ENCODE measurements around the gene LY86. TPM values are rescaled to one million over a fixed set of nuclear protein-coding genes. Genes with fewer than 3 reads are reported as not detected.
A peak's percentile ranks its signal among the peaks of the same experiment; 100 is the strongest.

Gene LY86
- total and polyA plus RNA-seq, 2 donors, result 13.4 to 17.1 TPM

DNA sequence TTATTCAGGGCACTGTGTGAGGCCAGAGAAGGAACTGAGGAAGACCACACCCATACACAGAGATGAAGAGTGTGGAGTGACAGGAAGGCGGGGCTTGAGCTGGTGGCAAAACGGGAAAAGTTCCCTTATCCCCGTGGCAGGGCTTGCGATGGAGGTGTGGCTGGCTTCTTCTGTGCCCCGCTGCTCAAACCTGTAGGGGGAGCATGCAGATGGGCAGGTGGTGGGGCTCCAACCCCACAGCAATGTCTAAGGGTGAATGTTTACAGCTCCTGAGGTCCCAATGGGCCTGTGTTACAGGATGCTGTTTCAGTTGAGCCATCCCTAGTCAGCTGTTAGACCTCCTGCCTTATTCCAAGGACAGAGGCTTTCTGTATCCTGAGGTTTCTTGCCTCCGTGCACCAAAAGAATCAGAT is 105.9 kb downstream of the LY86 start:
- no peak for DNase-seq (ENCODE audit: low read depth in 6 of 9, low spot score in 9 of 9)
- 84% methylated on average over 6 of the region's 6 CpGs for WGBS
- H3K4me1 ChIP-seq (ENCODE audit: control insufficient read depth in 2 of 2, insufficient read depth in 2 of 2, low read length in 2 of 2), result peaks cover 9 to 40% of the 10 kb centered on the region in 2 donors
- H3K27me3 ChIP-seq (ENCODE audit: control insufficient read depth in 2 of 2, insufficient read depth in 1 of 2, low read length in 1 of 2), result no peaks in the 10 kb centered on the region
- H3K27ac ChIP-seq (ENCODE audit: low read depth in 1 of 2, low read length in 1 of 2), result no peak overlapping the region
- no peaks in the 10 kb centered on the region for H3K36me3 ChIP-seq (ENCODE audit: control insufficient read depth in 2 of 2, insufficient read depth in 2 of 2, low read length in 1 of 2)
- H3K4me3 ChIP-seq (ENCODE audit: low read length in 2 of 2), result no peak overlapping the region
- peaks cover 3 to 14% of the 10 kb centered on the region in 2 donors for H3K9me3 ChIP-seq (ENCODE audit: control insufficient read depth in 2 of 2, insufficient read depth in 1 of 2, low read length in 1 of 2)

DNA sequence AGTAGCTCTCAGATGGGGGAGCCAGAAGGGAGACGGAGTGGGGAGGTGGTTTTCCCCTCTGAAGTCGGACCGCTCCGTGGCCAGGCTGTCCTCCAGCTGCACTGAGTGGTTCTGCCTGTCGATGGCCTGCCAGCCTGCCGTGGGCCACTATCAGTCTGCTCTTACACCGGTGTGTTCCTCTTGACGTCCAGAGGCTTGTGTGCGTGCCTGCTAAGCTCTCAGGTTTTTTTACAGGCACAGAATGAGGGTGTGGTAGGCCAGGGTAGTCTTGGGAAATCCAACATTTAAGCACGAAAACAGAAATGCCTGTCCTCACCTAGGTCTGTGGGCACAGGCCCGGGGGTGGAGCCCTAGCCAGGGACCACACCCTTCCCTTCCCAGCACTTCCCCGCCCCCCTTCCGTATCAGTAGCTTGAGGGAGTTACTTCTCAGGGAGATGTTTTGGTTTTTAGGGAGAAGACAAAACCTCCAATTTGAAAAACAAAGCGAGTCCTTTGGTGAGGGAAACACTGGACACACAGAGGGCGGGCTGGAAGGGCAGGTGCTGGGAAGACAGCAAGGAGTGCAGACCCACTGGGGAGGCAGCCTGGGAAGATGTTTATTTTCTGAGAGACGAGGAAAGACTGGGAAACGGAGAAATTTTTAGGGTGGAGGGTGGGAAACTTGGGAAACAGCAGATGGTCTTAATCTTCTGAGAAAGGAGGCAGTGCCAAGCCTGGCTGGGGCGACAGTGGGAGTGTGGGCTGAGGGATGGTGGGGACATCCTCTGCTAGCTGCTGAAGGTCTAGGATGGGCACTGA is 106.5 kb downstream of the LY86 start:
- peaks cover 15 to 47% of the 10 kb centered on the region in 2 donors for H3K4me1 ChIP-seq (ENCODE audit: control insufficient read depth in 2 of 2, insufficient read depth in 2 of 2, low read length in 2 of 2)
- H3K4me3 ChIP-seq (ENCODE audit: low read length in 2 of 2), result no peak overlapping the region
- no peaks in the 10 kb centered on the region for H3K36me3 ChIP-seq (ENCODE audit: control insufficient read depth in 2 of 2, insufficient read depth in 2 of 2, low read length in 1 of 2)
- no peak overlapping the region for H3K27ac ChIP-seq (ENCODE audit: low read depth in 1 of 2, low read length in 1 of 2)
- peaks cover 3 to 14% of the 10 kb centered on the region in 2 donors for H3K9me3 ChIP-seq (ENCODE audit: control insufficient read depth in 2 of 2, insufficient read depth in 1 of 2, low read length in 1 of 2)
- no peaks in the 10 kb centered on the region for H3K27me3 ChIP-seq (ENCODE audit: control insufficient read depth in 2 of 2, insufficient read depth in 1 of 2, low read length in 1 of 2)
- no peak for DNase-seq (ENCODE audit: low read depth in 6 of 9, low spot score in 9 of 9)
- 90% methylated on average over 18 of the region's 18 CpGs for WGBS

DNA sequence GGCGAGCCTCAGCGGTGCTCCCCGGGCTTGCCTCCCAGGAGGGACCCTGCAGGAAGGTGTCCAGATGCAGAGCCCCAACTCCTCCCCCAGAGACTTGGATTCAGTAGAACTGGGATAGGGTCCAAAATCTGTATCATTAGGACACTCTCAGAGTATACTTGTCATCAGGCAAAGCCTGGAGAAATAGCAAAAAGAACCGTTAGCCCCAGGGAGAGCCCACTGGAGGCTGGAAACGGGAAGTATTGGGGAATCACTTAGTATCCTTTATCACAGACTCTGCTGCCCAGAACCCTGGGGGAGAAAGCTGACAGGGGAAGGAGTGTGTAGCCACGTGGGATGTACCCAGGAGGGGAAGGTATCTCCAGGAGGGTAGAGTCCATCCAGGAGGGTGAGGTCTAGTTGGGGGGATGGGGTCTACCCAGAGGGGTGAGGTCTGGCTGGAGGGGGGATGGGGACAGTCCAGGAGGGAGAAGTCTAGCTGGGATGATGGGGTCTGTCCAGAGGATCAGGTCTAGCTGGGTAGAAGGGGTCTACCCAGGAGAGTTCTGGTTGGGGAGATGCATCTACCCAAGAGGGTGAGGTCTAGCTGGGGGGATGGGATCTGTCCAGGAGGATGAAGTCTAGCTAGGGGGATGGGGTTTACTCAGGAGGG is 107.2 kb downstream of the LY86 start:
- H3K9me3 ChIP-seq (ENCODE audit: control insufficient read depth in 2 of 2, insufficient read depth in 1 of 2, low read length in 1 of 2), result peaks cover 3 to 14% of the 10 kb centered on the region in 2 donors
- H3K27ac ChIP-seq (ENCODE audit: low read depth in 1 of 2, low read length in 1 of 2), result no peak overlapping the region
- WGBS, result 94% methylated on average over 6 of the region's 6 CpGs
- H3K4me3 ChIP-seq (ENCODE audit: low read length in 2 of 2), result no peak overlapping the region
- H3K27me3 ChIP-seq (ENCODE audit: control insufficient read depth in 2 of 2, insufficient read depth in 1 of 2, low read length in 1 of 2), result no peaks in the 10 kb centered on the region
- DNase-seq (ENCODE audit: low read depth in 6 of 9, low spot score in 9 of 9), result no peak
- H3K4me1 ChIP-seq (ENCODE audit: control insufficient read depth in 2 of 2, insufficient read depth in 2 of 2, low read length in 2 of 2), result peaks cover 22 to 54% of the 10 kb centered on the region in 2 donors
- H3K36me3 ChIP-seq (ENCODE audit: control insufficient read depth in 2 of 2, insufficient read depth in 2 of 2, low read length in 1 of 2), result no peaks in the 10 kb centered on the region

DNA sequence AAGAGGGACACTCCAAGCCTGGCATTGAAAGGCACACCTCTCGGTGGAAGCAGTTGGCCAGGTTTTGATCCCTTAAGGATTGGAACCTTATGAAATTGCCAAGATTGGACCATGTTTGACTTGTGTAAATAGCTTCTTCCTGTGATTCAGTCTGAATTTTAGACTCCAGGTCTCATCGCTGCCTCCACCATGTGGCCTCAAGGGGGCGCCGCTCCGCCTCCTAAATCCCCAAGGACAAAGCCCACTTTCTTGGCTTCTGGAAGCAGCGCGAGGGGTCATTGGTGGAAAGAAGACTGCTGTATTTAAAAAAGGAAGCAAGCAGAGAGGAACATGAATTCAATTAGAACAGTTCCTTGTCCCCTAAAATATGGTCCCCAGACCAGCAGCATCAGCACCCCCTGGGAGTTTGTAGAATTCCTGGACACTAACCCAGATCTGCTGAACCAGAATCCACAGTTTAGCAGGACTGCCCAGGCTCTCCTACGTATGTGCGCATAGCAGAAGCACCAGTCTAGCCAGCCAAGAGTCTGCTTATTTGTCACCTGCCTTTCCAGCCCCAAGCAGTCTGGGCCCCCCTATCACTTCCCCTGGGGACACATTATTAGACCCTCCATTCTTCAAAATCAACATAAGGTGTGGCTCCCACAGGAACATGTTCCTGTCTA is 108.5 kb downstream of the LY86 start:
- DNase-seq (ENCODE audit: low read depth in 6 of 9, low spot score in 9 of 9), result peak in 5 of 9 donors; percentile 45 to 81 (median 68)
- Histone ChIP-seq H3K4me1 (ENCODE audit: control insufficient read depth in 2 of 2, insufficient read depth in 2 of 2, low read length in 2 of 2) (peaks cover 27 to 67% of the 10 kb centered on the region in 2 donors), H3K4me3 (ENCODE audit: low read length in 2 of 2) (no peak overlapping the region), H3K36me3 (ENCODE audit: control insufficient read depth in 2 of 2, insufficient read depth in 2 of 2, low read length in 1 of 2) (no peaks in the 10 kb centered on the region), H3K9me3 (ENCODE audit: control insufficient read depth in 2 of 2, insufficient read depth in 1 of 2, low read length in 1 of 2) (peaks cover 2 to 9% of the 10 kb centered on the region in 2 donors), H3K27ac (ENCODE audit: low read depth in 1 of 2, low read length in 1 of 2) (peak overlapping the region in 1 of 2 donors; percentile 40), H3K27me3 (ENCODE audit: control insufficient read depth in 2 of 2, insufficient read depth in 1 of 2, low read length in 1 of 2) (no peaks in the 10 kb centered on the region)
- 37% methylated on average over 9 of the region's 9 CpGs for WGBS

DNA sequence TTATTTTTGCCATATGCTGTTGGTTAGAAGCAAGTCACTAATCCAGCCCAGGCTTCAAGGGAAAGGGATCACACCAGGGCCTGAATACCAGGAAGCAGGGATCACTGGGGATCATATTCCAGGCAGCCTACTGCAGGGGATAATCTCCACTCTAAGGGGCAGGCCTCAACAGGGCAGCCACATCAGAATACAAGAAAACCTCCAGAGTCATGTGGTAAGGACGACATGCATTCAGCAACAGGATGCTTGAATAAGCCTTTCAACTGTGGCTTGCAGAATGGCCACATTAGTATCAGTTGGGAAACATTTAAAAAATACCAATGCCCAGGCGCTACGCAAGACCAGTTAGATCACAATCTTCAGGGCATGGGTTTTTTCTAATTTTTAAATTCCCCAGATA is 109.1 kb downstream of the LY86 start:
- Histone ChIP-seq H3K9me3 (ENCODE audit: control insufficient read depth in 2 of 2, insufficient read depth in 1 of 2, low read length in 1 of 2) (peaks cover 2 to 13% of the 10 kb centered on the region in 2 donors), H3K27me3 (ENCODE audit: control insufficient read depth in 2 of 2, insufficient read depth in 1 of 2, low read length in 1 of 2) (no peaks in the 10 kb centered on the region), H3K4me3 (ENCODE audit: low read length in 2 of 2) (no peak overlapping the region), H3K27ac (ENCODE audit: low read depth in 1 of 2, low read length in 1 of 2) (peak overlapping the region in 1 of 2 donors; percentile 40), H3K36me3 (ENCODE audit: control insufficient read depth in 2 of 2, insufficient read depth in 2 of 2, low read length in 1 of 2) (no peaks in the 10 kb centered on the region), H3K4me1 (ENCODE audit: control insufficient read depth in 2 of 2, insufficient read depth in 2 of 2, low read length in 2 of 2) (peaks cover 27 to 71% of the 10 kb centered on the region in 2 donors)
- 53% methylated on average over 3 of the region's 3 CpGs for WGBS
- DNase-seq (ENCODE audit: low read depth in 6 of 9, low spot score in 9 of 9), result peak in 1 of 9 donors; percentile 58

DNA sequence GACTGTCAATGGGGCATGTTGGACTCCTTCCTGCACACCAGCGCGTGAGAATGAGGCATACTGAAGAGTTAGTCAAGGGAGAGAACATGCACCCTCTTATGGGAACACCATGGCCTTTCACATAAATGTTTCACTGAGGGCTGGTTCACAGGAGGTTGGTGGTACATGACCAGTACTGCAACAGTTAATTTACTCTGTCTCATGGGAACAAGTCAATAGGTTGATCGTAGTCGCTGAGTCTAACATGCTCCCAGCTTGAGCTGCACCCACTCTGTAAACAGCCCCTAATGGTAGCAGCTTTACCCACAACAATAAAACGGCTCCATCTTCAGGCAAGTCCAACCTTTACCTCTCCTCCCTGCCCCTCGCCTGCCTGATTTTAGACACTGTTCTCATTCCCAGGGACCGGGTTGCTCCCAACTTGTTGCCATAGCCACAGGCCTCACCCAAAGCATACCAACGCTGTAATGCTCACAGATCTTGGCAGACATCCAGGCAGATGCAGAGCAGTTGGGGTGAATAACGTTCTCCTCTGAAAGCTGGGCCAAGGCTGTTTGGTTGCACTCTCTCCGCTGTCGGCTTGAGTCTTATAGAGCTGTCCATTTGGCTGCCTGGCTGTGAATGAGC is 111.3 kb downstream of the LY86 start:
- no peaks in the 10 kb centered on the region for H3K27me3 ChIP-seq (ENCODE audit: control insufficient read depth in 2 of 2, insufficient read depth in 1 of 2, low read length in 1 of 2)
- peak overlapping the region; percentile 53 to 61 for H3K27ac ChIP-seq (ENCODE audit: low read depth in 1 of 2, low read length in 1 of 2)
- H3K36me3 ChIP-seq (ENCODE audit: control insufficient read depth in 2 of 2, insufficient read depth in 2 of 2, low read length in 1 of 2), result no peaks in the 10 kb centered on the region
- H3K4me3 ChIP-seq (ENCODE audit: low read length in 2 of 2), result no peak overlapping the region
- H3K9me3 ChIP-seq (ENCODE audit: control insufficient read depth in 2 of 2, insufficient read depth in 1 of 2, low read length in 1 of 2), result peaks cover 2 to 8% of the 10 kb centered on the region in 2 donors
- 20% methylated on average over 11 of the region's 11 CpGs for WGBS
- peak in 1 of 9 donors; percentile 67 for DNase-seq (ENCODE audit: low read depth in 6 of 9, low spot score in 9 of 9)
- peaks cover 48 to 84% of the 10 kb centered on the region in 2 donors for H3K4me1 ChIP-seq (ENCODE audit: control insufficient read depth in 2 of 2, insufficient read depth in 2 of 2, low read length in 2 of 2)

DNA sequence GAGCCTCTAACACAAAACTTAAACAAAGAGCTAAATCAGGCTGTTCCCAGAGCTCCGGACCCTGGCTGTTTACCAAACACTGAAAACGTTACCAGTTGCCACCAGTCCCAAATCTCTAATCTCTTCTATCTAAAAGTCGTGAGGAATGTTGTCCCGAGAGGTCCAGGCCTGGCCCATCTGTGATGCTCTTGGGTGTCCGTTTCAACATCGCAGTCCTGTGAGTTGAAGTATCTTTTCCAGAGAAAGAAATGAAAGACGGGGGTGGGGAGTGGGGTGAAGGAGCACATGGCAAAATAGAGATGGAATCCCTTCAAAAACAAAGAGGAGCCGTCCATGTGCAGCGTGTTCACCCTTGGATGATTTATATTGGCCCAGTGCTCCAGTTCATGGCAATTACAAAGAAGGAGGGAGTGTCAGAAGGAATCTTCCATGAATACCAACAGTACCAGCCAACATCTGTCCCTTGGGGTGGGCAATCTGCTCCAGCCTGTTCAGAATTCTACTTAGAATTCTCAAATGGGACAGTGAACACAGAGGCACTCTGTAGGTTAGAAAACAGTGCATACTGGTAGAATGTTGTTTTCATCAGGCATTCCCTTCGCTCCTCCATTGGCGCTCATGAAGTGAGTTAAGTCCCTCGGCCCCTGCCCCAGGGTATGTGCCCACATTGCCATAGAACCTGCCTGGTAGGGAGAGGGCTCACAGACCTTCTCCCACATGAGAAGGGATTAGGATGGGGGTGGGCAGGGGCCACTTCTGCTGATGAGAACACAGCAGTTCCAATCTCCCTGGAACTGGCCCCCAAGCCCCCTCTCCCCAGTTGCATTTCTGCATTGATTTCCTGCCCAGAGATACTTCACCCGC is 112.1 kb downstream of the LY86 start:
- no peaks in the 10 kb centered on the region for H3K36me3 ChIP-seq (ENCODE audit: control insufficient read depth in 2 of 2, insufficient read depth in 2 of 2, low read length in 1 of 2)
- H3K9me3 ChIP-seq (ENCODE audit: control insufficient read depth in 2 of 2, insufficient read depth in 1 of 2, low read length in 1 of 2), result peaks cover 2 to 8% of the 10 kb centered on the region in 2 donors
- H3K4me1 ChIP-seq (ENCODE audit: control insufficient read depth in 2 of 2, insufficient read depth in 2 of 2, low read length in 2 of 2), result peaks cover 48 to 84% of the 10 kb centered on the region in 2 donors
- DNase-seq (ENCODE audit: low read depth in 6 of 9, low spot score in 9 of 9), result no peak
- WGBS, result 91% methylated on average over 13 of the region's 13 CpGs
- H3K4me3 ChIP-seq (ENCODE audit: low read length in 2 of 2), result no peak overlapping the region
- H3K27me3 ChIP-seq (ENCODE audit: control insufficient read depth in 2 of 2, insufficient read depth in 1 of 2, low read length in 1 of 2), result no peaks in the 10 kb centered on the region
- peak overlapping the region in 1 of 2 donors; percentile 61 for H3K27ac ChIP-seq (ENCODE audit: low read depth in 1 of 2, low read length in 1 of 2)

DNA sequence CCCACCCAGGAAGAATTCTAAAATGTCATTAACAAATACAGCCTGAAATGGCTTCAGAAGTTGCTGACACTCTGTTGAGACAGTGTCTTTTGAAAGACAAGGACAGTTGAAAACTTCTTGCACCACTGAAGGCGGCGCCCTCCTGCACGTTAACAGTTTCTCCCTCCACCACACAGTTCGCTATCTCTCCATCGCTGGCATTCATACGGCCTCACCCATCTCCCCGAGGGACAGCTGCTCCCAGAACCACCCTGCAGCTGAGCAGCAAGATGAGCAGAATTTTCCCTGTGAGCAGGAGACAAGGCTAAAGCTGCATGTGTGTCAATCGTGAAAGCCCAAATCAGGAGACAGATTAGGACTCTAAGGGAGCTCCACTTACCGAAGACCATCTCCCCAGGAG is 113.3 kb downstream of the LY86 start:
- H3K27ac ChIP-seq (ENCODE audit: low read depth in 1 of 2, low read length in 1 of 2), result peak overlapping the region in 1 of 2 donors; percentile 75
- no peaks in the 10 kb centered on the region for H3K36me3 ChIP-seq (ENCODE audit: control insufficient read depth in 2 of 2, insufficient read depth in 2 of 2, low read length in 1 of 2)
- H3K4me3 ChIP-seq (ENCODE audit: low read length in 2 of 2), result no peak overlapping the region
- peaks cover 48 to 74% of the 10 kb centered on the region in 2 donors for H3K4me1 ChIP-seq (ENCODE audit: control insufficient read depth in 2 of 2, insufficient read depth in 2 of 2, low read length in 2 of 2)
- 24% methylated on average over 9 of the region's 9 CpGs for WGBS
- DNase-seq (ENCODE audit: low read depth in 6 of 9, low spot score in 9 of 9), result peak in 2 of 9 donors; percentile 40 to 62
- no peaks in the 10 kb centered on the region for H3K27me3 ChIP-seq (ENCODE audit: control insufficient read depth in 2 of 2, insufficient read depth in 1 of 2, low read length in 1 of 2)
- H3K9me3 ChIP-seq (ENCODE audit: control insufficient read depth in 2 of 2, insufficient read depth in 1 of 2, low read length in 1 of 2), result peaks cover 2 to 8% of the 10 kb centered on the region in 2 donors

All from thymus (tissue), 11 donors.